GM21717 (cell line): Measurements from ENCODE around the gene INTS15.

Experiments
- ATAC-seq: cut with Tn5 transposase; IDR thresholded peaks from one replicate; pipeline ENCODE4 v1.9.1; 2021; ENCODE audit warnings: mild to moderate bottlenecking, moderate library complexity; ENCODE audit not compliant: unreplicated experiment

The INTS15 gene

GRCh38 chr7:6642239-6642839 is 52.5 kb downstream of the INTS15 start:
- no peak for ATAC-seq

GRCh38 chr7:6642861-6643640 is 53.2 kb downstream of the INTS15 start:
- ATAC-seq, result no peak

- no peak for ATAC-seq
These were observed 54.2 kb downstream of the INTS15 start for GRCh38 chr7:6643915-6644625.

- no peak for ATAC-seq
These were observed 54.9 kb downstream of the INTS15 start for GRCh38 chr7:6644728-6645127.

GRCh38 chr7:6646465-6646864 is 56.6 kb downstream of the INTS15 start:
- ATAC-seq, result no peak

- ATAC-seq, result no peak
These were observed 57.3 kb downstream of the INTS15 start for GRCh38 chr7:6647080-6647479.

- no peak for ATAC-seq
These were observed 57.7 kb downstream of the INTS15 start for GRCh38 chr7:6647541-6647940.

GRCh38 chr7:6648066-6648814 is 58.4 kb downstream of the INTS15 start:
- no peak for ATAC-seq

GRCh38 chr7:6648815-6649104 is 58.9 kb downstream of the INTS15 start:
- ATAC-seq, result no peak

GRCh38 chr7:6649241-6649961 is 59.6 kb downstream of the INTS15 start:
- ATAC-seq, result no peak

GRCh38 chr7:6650086-6650485 is 60.3 kb downstream of the INTS15 start:
- ATAC-seq, result no peak

GRCh38 chr7:6650521-6651011 is 60.7 kb downstream of the INTS15 start:
- no peak for ATAC-seq

- ATAC-seq, result no peak
These were observed 62.1 kb downstream of the INTS15 start for GRCh38 chr7:6651851-6652445.

GRCh38 chr7:6652446-6653011 is 62.7 kb downstream of the INTS15 start:
- no peak for ATAC-seq

- no peak for ATAC-seq
These were observed 63.5 kb downstream of the INTS15 start for GRCh38 chr7:6653071-6654003.

GRCh38 chr7:6654113-6654841 is 64.5 kb downstream of the INTS15 start:
- ATAC-seq, result no peak

GRCh38 chr7:6654842-6655610 is 65.2 kb downstream of the INTS15 start:
- ATAC-seq, result no peak
